Muscle of leg (tissue), 16 donors: Measurements from ENCODE around the gene HACD1. TPM values are rescaled to one million over a fixed set of nuclear protein-coding genes. Genes with fewer than 3 reads are reported as not detected.

Experiments used
- DNase-seq: peaks from one replicate; pipeline ENCODE4 v3.0.0; 2013
- H3K27ac ChIP-seq: one replicate; pipeline ENCODE4 v1.5.1; 2013; ENCODE audit warnings: mild to moderate bottlenecking, low read length, control low read depth
- H3K27me3 ChIP-seq: one replicate; pipeline ENCODE4 v1.6.1; 2013; ENCODE audit warnings: low read length; ENCODE audit not compliant: control insufficient read depth, insufficient read depth
- H3K36me3 ChIP-seq: one replicate; pipeline ENCODE4 v1.6.1; 2013; ENCODE audit warnings: low read length; ENCODE audit not compliant: control insufficient read depth, insufficient read depth
- H3K4me1 ChIP-seq: one replicate; pipeline ENCODE4 v1.6.1; 2013; ENCODE audit warnings: low read length; ENCODE audit not compliant: control insufficient read depth, insufficient read depth
- H3K4me3 ChIP-seq: one replicate; pipeline ENCODE4 v1.5.1; 2013; ENCODE audit warnings: low read length, control low read depth
- H3K9me3 ChIP-seq: replicated peaks from 2 replicates; pipeline ENCODE4 v1.6.1; 2013; ENCODE audit warnings: low read depth, low read length; ENCODE audit not compliant: control insufficient read depth
- WGBS: methylation state at CpG from one replicate; pipeline ENCODE4 v1.1.5; 2013; ENCODE audit warnings: missing lambda C conversion rate; ENCODE audit not compliant: insufficient coverage; 5-methylcytosine and 5-hydroxymethylcytosine counted together
- long read RNA-seq, 11 donors: transcript quantifications; one replicate each; lab custom pipeline, GENCODE V29; 2026
- polyA plus RNA-seq, 8 donors: library from polyadenylated mRNA; unstranded; fragments of 120-200 nt; gene quantifications; one replicate each; pipeline versions ENCODE4 v1.2.1 to v1.2.3, GENCODE V29; 2013; ENCODE audit warnings: inconsistent platforms in 1 of 8, low replicate concordance in 1 of 8; ENCODE audit not compliant: insufficient read length in 8 of 8, insufficient read depth in 1 of 8
- total RNA-seq: library from RNA; stranded (reverse); fragments of 120-200 nt; gene quantifications from one replicate; pipeline ENCODE4 v1.2.4, GENCODE V29; 2013

HACD1 gene, protein sequence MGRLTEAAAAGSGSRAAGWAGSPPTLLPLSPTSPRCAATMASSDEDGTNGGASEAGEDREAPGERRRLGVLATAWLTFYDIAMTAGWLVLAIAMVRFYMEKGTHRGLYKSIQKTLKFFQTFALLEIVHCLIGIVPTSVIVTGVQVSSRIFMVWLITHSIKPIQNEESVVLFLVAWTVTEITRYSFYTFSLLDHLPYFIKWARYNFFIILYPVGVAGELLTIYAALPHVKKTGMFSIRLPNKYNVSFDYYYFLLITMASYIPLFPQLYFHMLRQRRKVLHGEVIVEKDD
- total RNA-seq, result 101 TPM
- polyA plus RNA-seq, result 100 to 1,000 TPM in 4 of 8 donors, 10 to 100 TPM in 4; 55.4 to 132 (median 106) TPM
- long read RNA-seq, donor 1, partial matches to known transcripts, result 9 of 37 reads
- long read RNA-seq, donor 1, other reads (novel, unspliced or antisense), result 25 of 37 reads
- long read RNA-seq, donor 2, partial matches to known transcripts, result 5 of 11 reads
- long read RNA-seq, donor 2, other reads (novel, unspliced or antisense), result 6 of 11 reads
- long read RNA-seq, donor 3, partial matches to known transcripts, result 29 of 133 reads
- long read RNA-seq, donor 3, other reads (novel, unspliced or antisense), result 101 of 133 reads
- long read RNA-seq, donor 4, partial matches to known transcripts, result 52 of 55 reads
- long read RNA-seq, donor 4, other reads (novel, unspliced or antisense), result 0 of 55 reads
- long read RNA-seq, donor 5, partial matches to known transcripts, result 138 of 171 reads
- long read RNA-seq, donor 5, other reads (novel, unspliced or antisense), result 28 of 171 reads
- long read RNA-seq, donor 6, partial matches to known transcripts, result 112 of 287 reads
- long read RNA-seq, donor 6, other reads (novel, unspliced or antisense), result 171 of 287 reads
- long read RNA-seq, donor 7, partial matches to known transcripts, result 43 of 152 reads
- long read RNA-seq, donor 7, other reads (novel, unspliced or antisense), result 106 of 152 reads
- long read RNA-seq, donor 8, partial matches to known transcripts, result 51 of 88 reads
- long read RNA-seq, donor 8, other reads (novel, unspliced or antisense), result 33 of 88 reads
- long read RNA-seq, donor 9, partial matches to known transcripts, result 134 of 197 reads
- long read RNA-seq, donor 9, other reads (novel, unspliced or antisense), result 62 of 197 reads
- long read RNA-seq, donor 10, partial matches to known transcripts, result 151 of 236 reads
- long read RNA-seq, donor 10, other reads (novel, unspliced or antisense), result 82 of 236 reads
- long read RNA-seq, donor 11, transcript HACD1-201 (2 exons, 773 nt), result major isoform, 5 of 164 reads
- long read RNA-seq, donor 11, partial matches to known transcripts, result 45 of 164 reads
- long read RNA-seq, donor 11, other reads (novel, unspliced or antisense), result 109 of 164 reads

GRCh38 chr10:17617031-17617911 lies at the start of gene HACD1:
Gene HACD1, minus strand, starts transcription at chr10:17617374. Its CDS starts 35 bp downstream, at chr10:17617339.
- WGBS, result under 1% methylated on average over 92 of the region's 92 CpGs
- DNase-seq, result peak; percentile 58
- peak within 1 kb of the TSS; percentile 84 for H3K27ac ChIP-seq
- H3K4me1 ChIP-seq, result peaks cover 8% of the 10 kb centered on the region
- no peaks in the 10 kb centered on the region for H3K9me3 ChIP-seq
- H3K27me3 ChIP-seq, result peaks cover 17% of the 10 kb centered on the region
- H3K36me3 ChIP-seq, result no peaks in the 10 kb centered on the region
- peak within 1 kb of the TSS; percentile 52 for H3K4me3 ChIP-seq

DNA sequence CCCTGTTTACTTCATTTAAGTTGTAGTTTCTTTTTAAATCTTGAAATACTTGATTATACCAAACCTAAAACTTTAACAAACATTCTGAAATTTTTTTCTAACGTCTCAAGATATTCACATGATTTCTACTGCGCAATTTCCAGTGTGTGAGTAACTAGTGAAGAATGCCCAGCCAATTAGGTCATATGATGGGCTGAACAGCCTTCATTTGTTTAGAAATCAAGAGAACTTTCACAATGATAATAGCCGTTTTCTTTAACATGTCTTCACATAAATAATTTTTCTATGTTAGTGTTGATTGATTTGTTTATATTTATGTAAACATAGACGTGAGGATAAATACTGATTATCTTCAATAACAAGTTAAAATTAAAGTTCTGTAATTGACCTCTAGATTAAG lies 48.6 kb upstream of the HACD1 start:
- peak; percentile 18 for DNase-seq
- Histone ChIP-seq H3K27me3 (no peaks in the 10 kb centered on the region), H3K4me1 (no peaks in the 10 kb centered on the region), H3K4me3 (no peak overlapping the region), H3K36me3 (peaks cover 3% of the 10 kb centered on the region), H3K9me3 (no peaks in the 10 kb centered on the region), H3K27ac (no peak overlapping the region)
- WGBS, result no CpG with 5 or more reads among the region's 4 CpGs

GRCh38 chr10:17663450-17663849 lies 46.3 kb upstream of the HACD1 start:
- no peak for DNase-seq
- H3K9me3 ChIP-seq, result no peaks in the 10 kb centered on the region
- no peak overlapping the region for H3K27ac ChIP-seq
- no peaks in the 10 kb centered on the region for H3K4me1 ChIP-seq
- H3K4me3 ChIP-seq, result no peak overlapping the region
- WGBS, result no CpG with 5 or more reads among the region's 1 CpG
- no peaks in the 10 kb centered on the region for H3K27me3 ChIP-seq
- H3K36me3 ChIP-seq, result peaks cover 5% of the 10 kb centered on the region

DNA sequence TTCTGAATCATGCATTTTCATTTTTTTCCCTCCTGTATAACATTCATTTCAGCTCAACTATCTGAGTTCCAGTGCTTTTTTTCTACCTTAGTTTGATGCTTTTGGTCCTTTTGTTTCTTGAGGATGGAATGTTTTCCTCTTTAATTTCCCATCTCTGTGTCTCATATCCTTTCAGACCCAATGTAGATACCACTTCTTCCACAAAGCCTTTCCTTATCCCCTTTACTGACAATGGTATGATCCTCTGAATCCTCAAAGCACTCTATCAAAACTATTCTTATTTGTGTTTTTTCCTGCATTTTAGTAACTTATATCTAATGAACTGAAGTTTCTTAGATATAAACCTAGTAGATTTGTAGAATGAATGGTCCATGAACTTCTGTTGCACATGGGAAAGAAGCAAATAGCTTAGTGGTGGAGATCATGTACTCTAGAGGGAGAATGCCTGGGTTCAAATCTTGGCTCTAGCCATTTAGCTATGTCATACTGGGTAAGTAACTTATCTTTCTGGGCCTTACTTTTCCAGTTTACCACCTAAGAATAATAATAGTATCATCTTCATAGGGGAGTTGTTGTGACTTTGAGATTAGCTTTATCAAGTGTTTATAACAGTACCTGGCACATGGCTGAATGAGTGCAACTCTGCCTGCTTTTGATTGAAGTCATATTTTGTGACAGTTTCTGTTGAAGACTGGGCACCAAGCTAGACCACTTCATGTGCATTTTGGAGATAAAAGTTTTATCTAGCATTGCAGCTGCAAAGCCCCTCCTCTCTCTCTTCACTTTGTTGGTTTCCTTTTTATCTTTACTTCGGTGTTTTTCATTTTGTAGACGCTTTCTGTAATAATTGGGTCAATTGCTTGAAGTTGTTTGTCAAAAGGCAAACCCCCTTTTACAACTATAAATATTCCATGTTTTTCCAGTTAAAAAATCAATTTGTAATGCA lies 45.3 kb upstream of the HACD1 start:
- Histone ChIP-seq H3K4me3 (no peak overlapping the region), H3K27ac (no peak overlapping the region), H3K9me3 (no peaks in the 10 kb centered on the region), H3K27me3 (no peaks in the 10 kb centered on the region), H3K36me3 (peaks cover 5% of the 10 kb centered on the region), H3K4me1 (no peaks in the 10 kb centered on the region)
- no peak for DNase-seq
- no CpG with 5 or more reads among the region's 2 CpGs for WGBS

GRCh38 chr10:17661510-17661909 lies 44.3 kb upstream of the HACD1 start:
- Histone ChIP-seq H3K9me3 (peaks cover 5% of the 10 kb centered on the region), H3K27ac (no peak overlapping the region), H3K4me3 (no peak overlapping the region), H3K4me1 (no peaks in the 10 kb centered on the region), H3K27me3 (no peaks in the 10 kb centered on the region), H3K36me3 (peaks cover 5% of the 10 kb centered on the region)
- WGBS, result no CpG with 5 or more reads among the region's 3 CpGs
- DNase-seq, result no peak

DNA sequence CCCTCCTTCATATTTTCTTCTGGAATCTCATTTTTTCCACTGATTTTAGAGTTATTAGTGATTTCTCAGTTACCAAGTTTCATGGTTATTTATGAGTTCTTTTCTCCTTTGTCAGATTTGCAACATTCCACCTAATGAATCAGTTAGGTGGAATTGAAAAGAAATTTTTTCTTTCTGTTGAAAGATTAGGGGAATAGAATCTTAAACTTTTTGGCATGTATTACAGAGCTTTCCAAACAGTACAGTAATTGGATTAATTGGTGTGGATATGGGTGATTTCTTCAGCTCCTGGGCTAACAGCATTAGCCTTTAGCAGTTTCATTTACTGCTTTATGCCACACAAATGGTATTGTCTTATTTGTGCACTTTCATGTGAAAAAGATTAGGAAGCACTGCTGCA lies 43.7 kb upstream of the HACD1 start:
- H3K4me3 ChIP-seq, result no peak overlapping the region
- peaks cover 8% of the 10 kb centered on the region for H3K9me3 ChIP-seq
- H3K36me3 ChIP-seq, result peaks cover 5% of the 10 kb centered on the region
- H3K4me1 ChIP-seq, result no peaks in the 10 kb centered on the region
- DNase-seq, result no peak
- H3K27ac ChIP-seq, result no peak overlapping the region
- H3K27me3 ChIP-seq, result no peaks in the 10 kb centered on the region

DNA sequence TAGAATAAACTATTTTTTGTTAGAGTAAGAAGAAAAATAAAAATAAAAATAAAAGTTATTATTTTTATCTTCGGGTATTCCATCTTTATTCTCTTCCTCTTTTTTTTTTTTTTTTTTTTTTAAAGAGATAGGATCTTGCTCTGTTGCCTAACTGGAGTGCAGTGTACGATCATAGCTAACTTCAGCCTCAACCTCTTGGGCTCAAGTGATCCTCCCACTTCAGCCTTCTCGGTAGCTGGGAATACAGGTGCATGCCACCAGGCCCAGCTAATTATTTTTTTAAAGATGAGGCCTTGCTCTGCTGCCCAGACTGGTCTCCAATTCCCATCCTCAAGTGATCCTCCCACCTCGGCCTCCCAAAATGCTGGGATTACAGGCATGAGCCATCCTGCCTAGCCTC lies 42.2 kb upstream of the HACD1 start:
- Histone ChIP-seq H3K4me3 (no peak overlapping the region), H3K4me1 (no peaks in the 10 kb centered on the region), H3K27ac (no peak overlapping the region), H3K9me3 (peaks cover 8% of the 10 kb centered on the region), H3K36me3 (peaks cover 5% of the 10 kb centered on the region), H3K27me3 (no peaks in the 10 kb centered on the region)
- WGBS, result no CpG with 5 or more reads among the region's 4 CpGs
- DNase-seq, result no peak

GRCh38 chr10:17657103-17657500 lies 39.9 kb upstream of the HACD1 start:
- WGBS, result no CpG with 5 or more reads among the region's 1 CpG
- Histone ChIP-seq H3K4me1 (no peaks in the 10 kb centered on the region), H3K27ac (no peak overlapping the region), H3K4me3 (no peak overlapping the region), H3K9me3 (peaks cover 13% of the 10 kb centered on the region), H3K36me3 (peaks cover 5% of the 10 kb centered on the region), H3K27me3 (no peaks in the 10 kb centered on the region)
- DNase-seq, result no peak
